Keratinocyte (primary cell): Measurements from ENCODE around the gene OLIG1. TPM values are rescaled to one million over a fixed set of nuclear protein-coding genes. Genes with fewer than 3 reads are reported as not detected.

Experiments used
- DNase-seq: peaks from one replicate; pipeline ENCODE4 v3.0.0-alpha.2; 2011; ENCODE audit warnings: low read depth, missing footprints, low spot score
- FAIRE-seq: peaks from 2 replicates; lab custom pipeline; 2011; peaks lifted over from hg19 to GRCh38; lab: Jason Lieb, UNC
- H2AFZ ChIP-seq: 2 replicates; pipeline ENCODE4 v1.6.0; 2012; ENCODE audit warnings: low read length, control low read depth, inconsistent platforms; ENCODE audit not compliant: control insufficient read depth
- H3K27ac ChIP-seq: 2 replicates; pipeline ENCODE4 v1.5.1; 2011; ENCODE audit warnings: low read length; ENCODE audit not compliant: control insufficient read depth, insufficient read depth
- H3K27me3 ChIP-seq: 3 replicates; pipeline ENCODE4 v1.6.0; 2011; ENCODE audit warnings: low read length; ENCODE audit not compliant: control insufficient read depth, insufficient read depth; ENCODE audit errors: extremely low read depth
- H3K36me3 ChIP-seq, 2 experiments: 2 replicates in 1 of 2; 3 replicates in 1 of 2; pipeline ENCODE4 v1.5.1; 2011; ENCODE audit warnings: low read length in 2 of 2, mild to moderate bottlenecking in 1 of 2; ENCODE audit not compliant: control insufficient read depth in 2 of 2, insufficient read depth in 2 of 2; ENCODE audit errors: extremely low read depth in 1 of 2
- H3K4me1 ChIP-seq: 3 replicates; pipeline ENCODE4 v1.5.1; 2011; ENCODE audit warnings: low read length; ENCODE audit not compliant: control insufficient read depth, insufficient read depth; ENCODE audit errors: extremely low read depth
- H3K4me2 ChIP-seq: 3 replicates; pipeline ENCODE4 v1.6.0; 2011; ENCODE audit warnings: low read depth, low read length; ENCODE audit not compliant: control insufficient read depth, insufficient read depth; ENCODE audit errors: extremely low read depth
- H3K4me3 ChIP-seq, 3 experiments: fragments of 200-600 bp in 1 of 3; sonication (generic) in 1 of 3; 2 replicates in 2 of 3; 3 replicates in 1 of 3; pipeline ENCODE4 v1.5.1; 2011 to 2016; ENCODE audit warnings: low read length in 3 of 3, mild to moderate bottlenecking in 3 of 3, control low read depth in 2 of 3, inconsistent platforms in 1 of 3, low read depth in 1 of 3, mixed read lengths in 1 of 3, mixed run types in 1 of 3, moderate library complexity in 1 of 3; ENCODE audit not compliant: control insufficient read depth in 2 of 3, insufficient read depth in 2 of 3; ENCODE audit errors: extremely low read depth in 1 of 3
- H3K79me2 ChIP-seq: 2 replicates; pipeline ENCODE4 v1.6.0; 2012; ENCODE audit warnings: low read length; ENCODE audit not compliant: control insufficient read depth, insufficient read depth
- H3K9ac ChIP-seq: 3 replicates; pipeline ENCODE4 v1.6.0; 2011; ENCODE audit warnings: low read length; ENCODE audit not compliant: control insufficient read depth, insufficient read depth; ENCODE audit errors: extremely low read depth
- H3K9me1 ChIP-seq: 3 replicates; pipeline ENCODE4 v1.6.0; 2011; ENCODE audit warnings: low read length; ENCODE audit not compliant: control insufficient read depth, insufficient read depth; ENCODE audit errors: extremely low read depth
- H3K9me3 ChIP-seq: 2 replicates; pipeline ENCODE4 v1.5.1; 2012; ENCODE audit warnings: low read depth, low read length; ENCODE audit not compliant: control insufficient read depth
- H4K20me1 ChIP-seq: 3 replicates; pipeline ENCODE4 v1.6.0; 2011; ENCODE audit warnings: low read length; ENCODE audit not compliant: control insufficient read depth, insufficient read depth; ENCODE audit errors: extremely low read depth
- CTCF ChIP-seq, 3 experiments: IDR thresholded peaks in 1 of 3; conservative IDR thresholded peaks in 1 of 3; optimal IDR thresholded peaks in 1 of 3; 2 replicates in 2 of 3; 3 replicates in 1 of 3; pipeline versions ENCODE3 to v1.5.1; 2011; ENCODE audit warnings: low read length in 3 of 3, mild to moderate bottlenecking in 3 of 3, moderate library complexity in 2 of 3, control low read depth in 1 of 3, inconsistent platforms in 1 of 3; ENCODE audit not compliant: insufficient read depth in 2 of 3; ENCODE audit errors: extremely low read depth in 1 of 3
- EZH2 ChIP-seq: IDR thresholded peaks from one replicate; pipeline ENCODE4 v1.6.1; 2012; ENCODE audit warnings: inconsistent platforms, mild to moderate bottlenecking, low read length, moderate library complexity
- dilution Hi-C: fragments of 300-500 bp; cut with MboI; formaldehyde crosslinking; loops from one replicate; pipeline ENCODE4 v1.7.0; 2020; ENCODE audit warnings: low sequenced_read_pairs; ENCODE audit not compliant: extremely low pct_ligation_motif_present
- polyA plus RNA-seq, 5 experiments: library from polyadenylated mRNA; depleted of rRNA in 3 of 5; stranded (reverse) in 3 of 5; stranded (forward) in 1 of 5; unstranded in 1 of 5; fragments of >200 nt; gene quantifications; 1 replicate in 1 of 5; 2 replicates in 3 of 5; 3 replicates in 1 of 5; pipeline versions ENCODE4 v1.2.1 to v1.2.3, GENCODE V29; 2011 to 2012; ENCODE audit warnings: missing spikeins in 2 of 5, low read depth in 1 of 5, low replicate concordance in 1 of 5

The OLIG1 gene
- polyA plus RNA-seq, 1 donor (not counting 4 experiments of a cell fraction or from before 2014, with no cell fraction given): not detected

GRCh38 chr21:33067043-33067442, 2.9 kb upstream of the OLIG1 start:
- H3K27me3 ChIP-seq: peaks cover 78% of the 10 kb centered on the region
- no peaks in the 10 kb centered on the region for H4K20me1 ChIP-seq
- no peak overlapping the region for H3K4me3 ChIP-seq
- no peak overlapping the region for H3K4me2 ChIP-seq
- H3K4me1 ChIP-seq: peaks cover 5% of the 10 kb centered on the region
- TF ChIP-seq EZH2 (no peak), CTCF (optimal IDR thresholded peaks at IDR 0.05 in 1 of 3, IDR thresholded peaks at IDR 0.05 in 1 of 3, conservative IDR thresholded peaks at IDR 0.05 in 1 of 3; ENCODE audit: extremely low read depth in 1 of 3, insufficient read depth in 2 of 3, low read length in 3 of 3) (no peak)
- no peak for DNase-seq
- H3K9me3 ChIP-seq: no peaks in the 10 kb centered on the region
- H3K9me1 ChIP-seq: no peaks in the 10 kb centered on the region
- H3K27ac ChIP-seq: no peak overlapping the region
- dilution Hi-C loops: no loop called here
- H3K79me2 ChIP-seq: no peaks in the 10 kb centered on the region
- no peak overlapping the region for H2AFZ ChIP-seq
- no peaks in the 10 kb centered on the region for H3K36me3 ChIP-seq
- FAIRE-seq: no peak
- no peak overlapping the region for H3K9ac ChIP-seq

- DNase-seq (no peak), FAIRE-seq (no peak)
- H3K9me1 ChIP-seq: no peaks in the 10 kb centered on the region
- H2AFZ ChIP-seq: no peak overlapping the region
- peaks cover 82% of the 10 kb centered on the region for H3K27me3 ChIP-seq
- dilution Hi-C loops: no loop called here
- H3K9me3 ChIP-seq: no peaks in the 10 kb centered on the region
- H3K9ac ChIP-seq: no peak overlapping the region
- no peak for TF ChIP-seq EZH2
- no peak for TF ChIP-seq CTCF (optimal IDR thresholded peaks at IDR 0.05 in 1 of 3, IDR thresholded peaks at IDR 0.05 in 1 of 3, conservative IDR thresholded peaks at IDR 0.05 in 1 of 3; ENCODE audit: extremely low read depth in 1 of 3, insufficient read depth in 2 of 3, low read length in 3 of 3)
- H4K20me1 ChIP-seq: no peaks in the 10 kb centered on the region
- no peaks in the 10 kb centered on the region for H3K36me3 ChIP-seq
- H3K4me2 ChIP-seq: no peak overlapping the region
- H3K79me2 ChIP-seq: no peaks in the 10 kb centered on the region
- H3K4me3 ChIP-seq: no peak overlapping the region
- no peak overlapping the region for H3K27ac ChIP-seq
- peaks cover 5% of the 10 kb centered on the region for H3K4me1 ChIP-seq
These were observed 2.5 kb upstream of the OLIG1 start for GRCh38 chr21:33067457-33067856.
